ACC112 (cell line): ENCODE data around the gene COBL.

Experiments
- H2AFZ ChIP-seq: fragments of 200-600 bp; sonication (generic); one replicate; pipeline ENCODE4 v1.6.0; 2017; ENCODE audit warnings: antibody characterized with exemption, low read length; ENCODE audit not compliant: unreplicated experiment
- H3K27ac ChIP-seq: fragments of 200-600 bp; sonication (generic); 2 replicates; pipeline ENCODE4 v1.5.1; 2014; ENCODE audit warnings: low read depth, mild to moderate bottlenecking, antibody characterized with exemption, low read length, moderate library complexity
- H3K27me3 ChIP-seq: fragments of 200-600 bp; sonication (generic); 2 replicates; pipeline ENCODE4 v1.6.1; 2014; ENCODE audit warnings: mild to moderate bottlenecking, antibody characterized with exemption, low read length, moderate library complexity, mixed read lengths; ENCODE audit not compliant: insufficient read depth
- H3K36me3 ChIP-seq: fragments of 200-600 bp; sonication (generic); 2 replicates; pipeline ENCODE4 v1.6.1; 2016; ENCODE audit warnings: mild to moderate bottlenecking, antibody characterized with exemption, low read length, moderate library complexity, mixed read lengths; ENCODE audit not compliant: insufficient read depth
- H3K4me1 ChIP-seq: fragments of 200-600 bp; sonication (generic); one replicate; pipeline ENCODE4 v1.6.1; 2016; ENCODE audit warnings: low read length, mixed read lengths; ENCODE audit not compliant: insufficient read depth, unreplicated experiment, control insufficient read depth
- H3K4me3 ChIP-seq: fragments of 200-600 bp; sonication (generic); 2 replicates; pipeline ENCODE4 v1.5.1; 2014; ENCODE audit warnings: mild to moderate bottlenecking, low read depth, low read length
- H3K79me2 ChIP-seq: fragments of 200-600 bp; sonication (generic); one replicate; pipeline ENCODE4 v1.6.0; 2016; ENCODE audit warnings: low read length; ENCODE audit not compliant: control insufficient read depth, unreplicated experiment, insufficient read depth

Gene COBL

DNA sequence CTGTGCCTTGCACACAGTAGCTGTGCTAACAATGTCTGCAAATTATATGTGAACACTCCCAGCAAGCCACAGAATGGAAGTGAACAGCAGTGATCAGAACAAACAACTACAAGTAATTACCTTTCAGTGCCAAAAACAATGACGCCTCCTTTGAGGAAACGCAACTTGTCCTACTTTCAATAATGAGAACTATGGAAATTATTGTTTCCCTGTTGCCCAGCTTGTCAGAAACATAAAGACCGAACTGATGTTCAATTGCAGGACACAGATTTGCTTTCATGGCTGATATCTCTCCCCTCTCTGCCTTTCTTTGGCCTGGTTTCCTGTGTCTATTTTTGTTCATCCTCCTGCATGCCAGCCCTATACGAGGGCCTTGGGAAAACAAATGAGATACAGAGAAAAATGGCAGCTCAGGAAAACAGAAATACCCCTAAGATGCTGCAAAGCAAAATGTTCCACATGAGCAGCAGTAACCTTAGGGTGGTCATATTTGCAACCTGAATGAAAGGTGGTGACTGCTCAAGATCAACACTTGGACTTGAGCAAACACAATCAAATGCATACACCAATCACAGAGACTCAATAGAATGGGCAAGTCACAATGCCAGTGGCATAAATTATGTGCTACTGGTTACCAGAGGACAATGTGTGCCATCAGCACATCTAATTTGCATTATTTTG, 26.8 kb downstream of the COBL start:
- Histone ChIP-seq H3K4me3 (no peak overlapping the region), H3K27ac (no peak overlapping the region), H2AFZ (no peak overlapping the region), H3K27me3 (no peaks in the 10 kb centered on the region; the same call in 1 of the 2 replicates), H3K79me2 (no peaks in the 10 kb centered on the region), H3K36me3 (no peaks in the 10 kb centered on the region), H3K4me1 (no peaks in the 10 kb centered on the region)

DNA sequence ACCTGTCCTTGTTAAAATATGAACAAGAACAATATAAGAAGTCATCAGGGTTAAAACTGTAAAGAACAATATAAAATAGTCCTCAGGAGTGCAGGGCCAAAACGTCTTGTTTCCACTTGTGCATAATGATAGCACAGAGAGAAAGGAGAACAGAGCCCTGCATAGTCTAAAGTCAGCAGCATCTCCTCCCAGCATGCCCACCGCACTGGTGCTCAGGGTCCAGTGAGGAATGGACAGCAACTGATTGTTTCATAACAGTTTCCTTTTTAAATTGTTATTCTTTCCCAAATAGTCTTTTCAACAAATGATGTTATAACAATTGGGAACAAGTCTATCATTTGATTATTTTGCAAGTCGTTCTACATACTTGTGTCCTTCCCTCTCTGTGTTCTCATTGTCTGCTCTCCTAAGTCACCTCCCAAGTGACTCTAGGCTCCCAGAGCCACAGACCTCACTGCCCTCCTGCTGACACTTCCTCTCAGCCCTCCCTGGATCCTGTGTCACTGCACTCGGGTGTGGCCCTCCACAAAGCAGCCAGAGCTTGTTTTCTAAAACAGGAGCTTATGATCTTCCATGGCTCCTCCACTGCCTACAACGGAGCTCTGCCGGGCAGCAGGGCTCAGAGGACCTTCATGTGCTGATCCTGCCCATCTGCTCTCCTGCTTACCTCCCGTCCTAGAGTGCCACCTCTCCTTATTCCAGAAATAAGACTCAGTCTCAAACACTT, 27.6 kb downstream of the COBL start:
- Histone ChIP-seq H3K27ac (no peak overlapping the region), H3K27me3 (no peaks in the 10 kb centered on the region; the same call in 1 of the 2 replicates), H2AFZ (no peak overlapping the region), H3K4me1 (no peaks in the 10 kb centered on the region), H3K79me2 (no peaks in the 10 kb centered on the region), H3K36me3 (no peaks in the 10 kb centered on the region), H3K4me3 (no peak overlapping the region)

DNA sequence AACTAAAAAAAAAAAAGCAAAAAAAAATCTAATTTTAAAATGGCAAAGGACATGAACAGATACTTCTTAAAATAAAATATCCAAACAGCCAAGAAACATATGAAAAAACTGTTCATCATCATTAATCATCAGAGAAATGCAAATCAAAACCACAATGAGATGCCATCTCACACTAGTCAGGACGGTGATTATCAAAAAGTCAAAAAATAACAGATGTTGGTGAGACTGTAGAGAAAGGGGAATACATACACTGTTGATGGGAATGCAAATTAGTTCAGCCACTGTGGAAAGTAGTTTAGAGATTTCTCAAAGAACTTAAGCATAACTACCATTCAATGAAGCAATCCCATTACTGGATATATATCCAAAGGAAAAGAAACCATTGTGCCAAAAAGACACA, 30.2 kb downstream of the COBL start:
- peaks cover 6% of the 10 kb centered on the region for H3K27me3 ChIP-seq
- no peaks in the 10 kb centered on the region for H3K36me3 ChIP-seq
- no peak overlapping the region for H3K4me3 ChIP-seq
- no peaks in the 10 kb centered on the region for H3K4me1 ChIP-seq
- no peaks in the 10 kb centered on the region for H3K79me2 ChIP-seq
- no peak overlapping the region for H2AFZ ChIP-seq
- H3K27ac ChIP-seq: no peak overlapping the region

DNA sequence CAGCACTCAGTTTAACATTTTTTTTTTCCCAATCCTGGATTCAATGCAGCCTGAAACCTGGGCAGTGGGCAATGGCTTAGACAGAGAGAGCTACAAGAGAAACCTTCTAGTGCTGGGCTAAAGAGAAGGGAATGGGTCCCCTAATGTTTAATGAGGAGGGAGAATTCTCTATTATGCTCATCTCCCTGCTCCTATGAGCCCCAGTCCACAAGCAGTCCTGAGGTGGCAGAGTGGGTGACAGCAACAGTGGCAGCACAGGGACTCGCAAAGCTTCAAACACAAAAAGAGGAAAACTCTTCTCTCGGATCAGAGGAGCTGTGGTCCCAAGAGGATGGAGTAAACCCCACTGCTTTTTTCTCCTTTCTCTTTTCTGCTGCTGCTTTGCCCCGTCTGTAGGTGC, 36.5 kb downstream of the COBL start:
- Histone ChIP-seq H3K4me3 (no peak overlapping the region), H3K79me2 (no peaks in the 10 kb centered on the region), H3K27ac (no peak overlapping the region), H3K4me1 (no peaks in the 10 kb centered on the region), H3K27me3 (peaks cover 31% of the 10 kb centered on the region), H2AFZ (no peak overlapping the region), H3K36me3 (no peaks in the 10 kb centered on the region)

DNA sequence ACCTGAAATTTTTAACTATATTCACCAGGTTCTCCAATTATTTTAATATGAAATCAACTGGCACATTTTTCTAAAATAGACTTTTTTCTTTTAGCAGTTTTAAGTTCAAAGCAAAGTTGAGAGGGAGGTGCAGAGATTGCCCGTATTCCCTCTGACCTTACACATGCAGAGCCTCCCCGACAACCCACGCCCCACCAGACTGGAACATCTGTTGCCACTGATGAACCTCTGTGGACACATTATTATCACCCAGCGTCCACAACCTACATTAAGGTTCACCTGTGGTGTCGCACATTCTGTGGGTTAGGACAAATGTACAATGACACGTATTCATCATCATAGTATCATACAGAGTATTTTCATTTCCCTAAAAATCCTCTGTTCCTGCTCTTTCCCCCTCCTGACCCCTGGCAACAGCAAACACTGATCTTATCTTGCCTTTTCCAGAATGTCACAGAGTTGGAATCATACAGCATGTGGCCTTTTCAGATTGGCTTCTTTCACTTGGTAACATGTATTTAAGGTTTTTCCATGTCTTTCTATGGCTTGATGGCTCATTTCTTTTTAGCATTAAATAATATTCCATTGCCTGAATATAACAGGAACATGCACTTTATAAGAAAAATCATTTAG, 37.1 kb downstream of the COBL start:
- H3K36me3 ChIP-seq: no peaks in the 10 kb centered on the region
- no peaks in the 10 kb centered on the region for H3K79me2 ChIP-seq
- H2AFZ ChIP-seq: no peak overlapping the region
- H3K4me3 ChIP-seq: no peak overlapping the region
- H3K27ac ChIP-seq: no peak overlapping the region
- H3K4me1 ChIP-seq: no peaks in the 10 kb centered on the region
- peaks cover 37% of the 10 kb centered on the region for H3K27me3 ChIP-seq

GRCh38 chr7:51278797-51279196, 37.8 kb downstream of the COBL start:
- Histone ChIP-seq H3K27ac (no peak overlapping the region), H3K4me3 (no peak overlapping the region), H3K27me3 (peaks cover 43% of the 10 kb centered on the region), H3K79me2 (no peaks in the 10 kb centered on the region), H3K36me3 (no peaks in the 10 kb centered on the region), H2AFZ (no peak overlapping the region), H3K4me1 (no peaks in the 10 kb centered on the region)

DNA sequence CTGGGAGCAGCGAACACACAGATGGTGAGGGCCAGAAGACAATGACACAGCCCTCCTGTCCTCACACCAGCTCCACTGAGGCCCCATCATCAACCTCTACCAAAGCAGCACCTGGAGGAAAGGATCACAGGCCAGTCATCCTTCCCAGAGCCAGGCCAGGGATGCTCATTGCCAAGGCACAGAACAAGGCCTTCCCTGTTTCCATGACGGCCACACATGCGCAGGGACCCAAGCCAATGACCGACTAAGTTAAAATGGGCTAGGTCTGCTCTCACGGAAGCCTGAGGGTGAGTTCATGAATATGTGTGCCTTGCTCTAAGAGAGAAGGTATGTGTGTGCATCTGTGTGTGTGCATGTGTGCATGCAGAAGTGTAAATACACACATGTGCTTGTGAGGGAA, 39.6 kb downstream of the COBL start:
- Histone ChIP-seq H3K27me3 (peaks cover 57% of the 10 kb centered on the region), H3K36me3 (no peaks in the 10 kb centered on the region), H2AFZ (no peak overlapping the region), H3K27ac (no peak overlapping the region), H3K4me3 (no peak overlapping the region), H3K79me2 (no peaks in the 10 kb centered on the region), H3K4me1 (no peaks in the 10 kb centered on the region)

DNA sequence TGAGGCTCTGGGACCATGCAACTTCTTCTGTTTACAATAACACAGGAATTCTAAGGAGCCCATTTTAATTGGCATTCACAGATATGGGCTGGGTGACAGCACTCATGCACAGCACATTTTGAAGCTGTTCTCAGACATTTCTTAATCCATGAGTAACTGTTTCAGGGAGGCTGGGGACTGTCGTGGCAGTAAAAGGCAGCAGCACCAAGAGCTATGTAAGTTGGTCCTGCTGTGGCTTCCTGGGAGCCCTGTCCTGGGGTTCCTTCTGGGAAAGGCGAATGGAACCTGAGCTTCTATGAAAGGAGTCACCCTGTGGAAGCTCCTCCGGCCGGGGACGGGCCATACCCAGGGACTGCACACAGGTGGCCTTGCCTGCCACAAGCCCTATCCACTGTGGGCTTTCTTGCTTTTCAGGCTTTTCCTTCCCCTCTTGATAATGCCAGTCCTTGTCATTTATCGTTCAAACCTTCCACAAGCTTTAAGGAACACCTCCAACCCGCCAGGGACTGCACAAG, 40.5 kb downstream of the COBL start:
- Histone ChIP-seq H3K27ac (no peak overlapping the region), H3K79me2 (no peaks in the 10 kb centered on the region), H3K4me1 (no peaks in the 10 kb centered on the region), H2AFZ (no peak overlapping the region), H3K4me3 (no peak overlapping the region), H3K36me3 (no peaks in the 10 kb centered on the region), H3K27me3 (peaks cover 55% of the 10 kb centered on the region)

DNA sequence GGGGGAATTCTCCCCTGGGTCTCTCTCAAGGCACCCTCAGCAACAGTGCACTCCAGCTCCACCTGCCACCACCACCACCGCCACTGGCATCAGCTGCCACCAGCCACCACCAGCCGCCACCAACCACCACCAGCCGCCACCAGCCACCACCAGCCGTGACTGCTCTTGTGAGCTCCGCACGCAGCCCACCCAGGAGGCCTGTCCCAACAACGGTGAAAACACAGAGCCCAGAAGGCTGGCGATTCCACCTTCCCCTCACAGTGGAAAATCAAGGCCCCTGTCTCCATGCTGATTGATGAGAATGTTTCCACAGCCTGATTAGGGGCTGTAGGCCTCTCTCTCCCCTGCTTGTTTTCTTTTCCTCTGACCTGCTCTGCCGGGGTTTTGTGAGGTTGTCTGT, 41.1 kb downstream of the COBL start:
- H3K79me2 ChIP-seq: no peaks in the 10 kb centered on the region
- H3K27ac ChIP-seq: no peak overlapping the region
- no peaks in the 10 kb centered on the region for H3K36me3 ChIP-seq
- H3K4me3 ChIP-seq: no peak overlapping the region
- no peak overlapping the region for H2AFZ ChIP-seq
- H3K4me1 ChIP-seq: no peaks in the 10 kb centered on the region
- peaks cover 60% of the 10 kb centered on the region for H3K27me3 ChIP-seq

- no peak overlapping the region for H3K27ac ChIP-seq
- no peaks in the 10 kb centered on the region for H3K4me1 ChIP-seq
- peaks cover 63% of the 10 kb centered on the region for H3K27me3 ChIP-seq
- H3K79me2 ChIP-seq: no peaks in the 10 kb centered on the region
- H3K4me3 ChIP-seq: no peak overlapping the region
- H3K36me3 ChIP-seq: no peaks in the 10 kb centered on the region
- no peak overlapping the region for H2AFZ ChIP-seq
Observed at GRCh38 chr7:51274955-51275354, 41.7 kb downstream of the COBL start.
